Fibroblast of skin of scalp (primary cell): ENCODE data around the gene OR52A5.
A peak's percentile ranks its signal among the peaks of the same experiment; 100 is the strongest.

Experiments used
- DNase-seq: peaks from one replicate; pipeline ENCODE4 v3.0.0-alpha.2; 2013

The OR52A5 gene

GRCh38 chr11:5115339-5115738, 22.8 kb downstream of the OR52A5 start:
- DNase-seq, result no peak

- DNase-seq, result no peak
Observed at GRCh38 chr11:5107285-5107684, 30.9 kb downstream of the OR52A5 start.

GRCh38 chr11:5103066-5103465, 35.1 kb downstream of the OR52A5 start:
- DNase-seq, result no peak

- no peak for DNase-seq
Observed at GRCh38 chr11:5102246-5102645, 35.9 kb downstream of the OR52A5 start.

- no peak for DNase-seq
Observed at GRCh38 chr11:5096011-5096410, 42.1 kb downstream of the OR52A5 start.

GRCh38 chr11:5092821-5093585, 45.2 kb downstream of the OR52A5 start:
- DNase-seq, result peak; percentile 6

- no peak for DNase-seq
Observed at GRCh38 chr11:5090668-5091067, 47.5 kb downstream of the OR52A5 start.

GRCh38 chr11:5088556-5088955, 49.6 kb downstream of the OR52A5 start:
- DNase-seq, result no peak

GRCh38 chr11:5083602-5084001, 54.6 kb downstream of the OR52A5 start:
- no peak for DNase-seq

GRCh38 chr11:5081405-5081804, 56.8 kb downstream of the OR52A5 start:
- no peak for DNase-seq
